Gastroesophageal sphincter (tissue), 3 donors: ENCODE results near the gene CLCN4.

ENCODE experiments used
- EP300 ChIP-seq: sonication (generic); formaldehyde crosslinking; IDR thresholded peaks from one replicate; pipeline ENCODE4 v1.6.1; 2017; ENCODE audit warnings: antibody characterized with exemption, mild to moderate bottlenecking
- POLR2AphosphoS5 ChIP-seq: sonication (generic); formaldehyde crosslinking; IDR thresholded peaks from one replicate; pipeline ENCODE4 v1.6.1; 2017; ENCODE audit warnings: antibody characterized with exemption
- TF ChIP-seq, protein P1 (sequence below), 4 experiments: fragments of 200-600 bp in 2 of 4; fragments of 450-650 bp in 2 of 4; sonication (generic) in 1 of 4; IDR thresholded peaks; one replicate each; pipeline ENCODE4 v1.5.1; 2017 to 2019; ENCODE audit warnings: antibody characterized with exemption in 4 of 4, mild to moderate bottlenecking in 2 of 4, moderate library complexity in 2 of 4

DNA sequence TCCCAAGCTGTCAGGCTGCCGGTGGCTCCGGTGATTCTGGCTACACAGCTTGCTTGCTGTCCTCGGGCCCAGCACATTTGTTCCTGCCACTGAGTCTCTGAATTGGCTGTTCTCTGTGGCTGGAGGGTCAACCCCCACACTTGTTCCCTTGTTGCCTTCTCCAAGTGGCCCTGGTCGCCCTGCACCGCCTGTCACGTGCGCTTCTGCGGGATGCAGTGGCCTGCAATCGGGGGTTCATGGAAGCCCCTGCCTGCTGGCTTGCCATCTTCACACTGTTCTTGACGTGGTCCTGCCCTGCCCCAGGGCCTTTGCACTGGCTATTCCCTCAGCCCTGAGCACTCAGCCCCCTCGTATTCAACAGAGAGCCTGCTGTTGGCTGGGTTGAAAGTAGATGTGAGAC is 8.1 kb downstream of the CLCN4 start:
- TF ChIP-seq, protein P1, sequence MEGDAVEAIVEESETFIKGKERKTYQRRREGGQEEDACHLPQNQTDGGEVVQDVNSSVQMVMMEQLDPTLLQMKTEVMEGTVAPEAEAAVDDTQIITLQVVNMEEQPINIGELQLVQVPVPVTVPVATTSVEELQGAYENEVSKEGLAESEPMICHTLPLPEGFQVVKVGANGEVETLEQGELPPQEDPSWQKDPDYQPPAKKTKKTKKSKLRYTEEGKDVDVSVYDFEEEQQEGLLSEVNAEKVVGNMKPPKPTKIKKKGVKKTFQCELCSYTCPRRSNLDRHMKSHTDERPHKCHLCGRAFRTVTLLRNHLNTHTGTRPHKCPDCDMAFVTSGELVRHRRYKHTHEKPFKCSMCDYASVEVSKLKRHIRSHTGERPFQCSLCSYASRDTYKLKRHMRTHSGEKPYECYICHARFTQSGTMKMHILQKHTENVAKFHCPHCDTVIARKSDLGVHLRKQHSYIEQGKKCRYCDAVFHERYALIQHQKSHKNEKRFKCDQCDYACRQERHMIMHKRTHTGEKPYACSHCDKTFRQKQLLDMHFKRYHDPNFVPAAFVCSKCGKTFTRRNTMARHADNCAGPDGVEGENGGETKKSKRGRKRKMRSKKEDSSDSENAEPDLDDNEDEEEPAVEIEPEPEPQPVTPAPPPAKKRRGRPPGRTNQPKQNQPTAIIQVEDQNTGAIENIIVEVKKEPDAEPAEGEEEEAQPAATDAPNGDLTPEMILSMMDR (IDR thresholded peaks at IDR 0.05), result no peak
- no peak for TF ChIP-seq POLR2AphosphoS5
- TF ChIP-seq EP300, result no peak
